Spleen (tissue), 11 donors: ENCODE results near the gene NEBL. TPM values are rescaled to one million over a fixed set of nuclear protein-coding genes. Genes with fewer than 3 reads are reported as not detected.

Experiments
- DNase-seq: peaks from one replicate; pipeline ENCODE4 v3.0.0-alpha.2; 2020
- H3K27ac ChIP-seq, 8 donors: fragments of 200-600 bp; sonication (generic) in 7 of 8; 1 replicate in 4 of 8; 2 replicates in 4 of 8; pipeline versions ENCODE4 v1.5.0 to v1.8.0; 2016 to 2021; ENCODE audit warnings: inconsistent platforms in 4 of 8, mild to moderate bottlenecking in 4 of 8, moderate library complexity in 1 of 8
- H3K27me3 ChIP-seq, 7 donors: fragments of 200-600 bp; sonication (generic) in 6 of 7; replicated peaks in 1 of 7; 1 replicate in 4 of 7; 2 replicates in 3 of 7; pipeline versions ENCODE4 v1.5.0 to v1.8.0; 2016 to 2021; ENCODE audit warnings: inconsistent platforms in 3 of 7, mild to moderate bottlenecking in 1 of 7
- H3K36me3 ChIP-seq, 6 donors: fragments of 200-600 bp; sonication (generic) in 5 of 6; 1 replicate in 4 of 6; 2 replicates in 2 of 6; pipeline versions ENCODE4 v1.5.0 to v1.8.0; 2016 to 2021; ENCODE audit warnings: inconsistent platforms in 2 of 6
- H3K4me1 ChIP-seq, 6 donors: fragments of 200-600 bp; sonication (generic) in 5 of 6; 1 replicate in 3 of 6; 2 replicates in 3 of 6; pipeline versions ENCODE4 v1.5.0 to v1.8.0; 2016 to 2021; ENCODE audit warnings: inconsistent platforms in 3 of 6
- H3K4me3 ChIP-seq, 8 donors: fragments of 200-600 bp; sonication (generic) in 7 of 8; 1 replicate in 4 of 8; 2 replicates in 4 of 8; pipeline versions ENCODE4 v1.5.0 to v1.8.0; 2016 to 2021; ENCODE audit warnings: inconsistent platforms in 4 of 8, mild to moderate bottlenecking in 4 of 8, moderate library complexity in 2 of 8
- H3K9me3 ChIP-seq, 8 donors: fragments of 200-600 bp; sonication (generic) in 7 of 8; 1 replicate in 4 of 8; 2 replicates in 4 of 8; pipeline versions ENCODE4 v1.5.0 to v1.8.0; 2016 to 2021; ENCODE audit warnings: inconsistent platforms in 4 of 8
- CTCF ChIP-seq, 11 experiments: fragments of 200-600 bp in 7 of 11; fragments of 450-650 bp in 4 of 11; sonication (generic) in 4 of 11; IDR thresholded peaks in 8 of 11; conservative IDR thresholded peaks in 3 of 11; 1 replicate in 7 of 11; 2 replicates in 4 of 11; pipeline versions ENCODE4 v1.4.0 to v1.8.0; 2016 to 2021; ENCODE audit warnings: antibody characterized with exemption in 11 of 11, inconsistent platforms in 4 of 11, mild to moderate bottlenecking in 1 of 11
- POLR2A ChIP-seq, 3 donors: fragments of 450-650 bp; IDR thresholded peaks; one replicate each; pipeline ENCODE4 v1.5.1; 2017; ENCODE audit warnings: antibody characterized with exemption in 3 of 3, mild to moderate bottlenecking in 1 of 3
- POLR2AphosphoS5 ChIP-seq, 3 donors: sonication (generic); formaldehyde crosslinking; IDR thresholded peaks; one replicate each; pipeline ENCODE4 v1.5.1; 2017; ENCODE audit warnings: antibody characterized with exemption in 3 of 3
- WGBS, 5 donors: extraction: QIAGEN DNeasy Blood & Tissue Kit in 3 of 5; methylation state at CpG; one replicate each; pipeline versions ENCODE4 v1.1.5 to v1.1.7; 2013 to 2018; 5-methylcytosine and 5-hydroxymethylcytosine counted together
- intact Hi-C: fragments of 100-400 bp; cut with DNase I; formaldehyde crosslinking; loops from one replicate; pipeline ENCODE4 v1.15.0; 2023; ENCODE audit warnings: low total_unique reads
- polyA plus RNA-seq, 3 donors: library from polyadenylated mRNA; stranded (reverse); fragments of 200-250 nt; gene quantifications; one replicate each; pipeline ENCODE4 v1.2.1, GENCODE V29; 2013
- total RNA-seq, 7 donors: library from RNA; depleted of rRNA in 3 of 7; stranded (reverse); fragments of >200 nt in 3 of 7; fragmentation: NEBNext Ultra II Directional in 4 of 7; extraction: Animal tissue kit (Norgen Biotek cat#: 25700) in 4 of 7; gene quantifications; one replicate each; pipeline versions ENCODE4 v1.1.0 to v1.2.1, GENCODE V29; 2016 to 2021
- donor health status: healthy with polysubstance abuse.
- donor health status: DM: no; HTN: no; CAD: no; lungs with moderate emphysema.
- donor health status: DM: no; HTN: no; CAD: no.
- donor health status: Bipolar disorder and iron deficiency.
- donor health status: healthy.
- donor health status: DM: no; HTN: no; CAD: no.
- donor health status: DM: yes; HTN: yes; CAD: no.

The NEBL gene
- total and polyA plus RNA-seq, 10 donors: 0.08 to 2.7 (median 0.54) TPM

GRCh38 chr10:20936396-20936795 is 39.3 kb upstream of the NEBL start:
- Histone ChIP-seq H3K4me1 (no peaks in the 10 kb centered on the region), H3K9me3 (peaks cover 0 to 21% (median 5%) of the 10 kb centered on the region in 8 donors)
- intact Hi-C loops: no loop called here

GRCh38 chr10:20935931-20936330 is 38.8 kb upstream of the NEBL start:
- TF ChIP-seq POLR2AphosphoS5 (IDR thresholded peaks at IDR 0.05) (no peak), POLR2A (IDR thresholded peaks at IDR 0.05) (no peak), CTCF (IDR thresholded peaks at IDR 0.05 in 8 of 11, conservative IDR thresholded peaks at IDR 0.05 in 3 of 11) (no peak)
- WGBS, 5 donors: 56 to 83% (median 79%) methylated on average over 2 of the region's 2 CpGs
- no peaks in the 10 kb centered on the region for H3K36me3 ChIP-seq
- no peak for DNase-seq
- H3K4me3 ChIP-seq: no peak overlapping the region
- H3K4me1 ChIP-seq: no peaks in the 10 kb centered on the region
- intact Hi-C loops: no loop called here
- no peaks in the 10 kb centered on the region for H3K27me3 ChIP-seq
- no peak overlapping the region for H3K27ac ChIP-seq
- H3K9me3 ChIP-seq: peaks cover 0 to 21% (median 5%) of the 10 kb centered on the region in 8 donors

More at GRCh38 chr10:20936396-20936795, 39.3 kb upstream of the NEBL start:
- no peak overlapping the region for H3K27ac ChIP-seq
- TF ChIP-seq CTCF (IDR thresholded peaks at IDR 0.05 in 8 of 11, conservative IDR thresholded peaks at IDR 0.05 in 3 of 11): no peak
- no peak for TF ChIP-seq POLR2A (IDR thresholded peaks at IDR 0.05)
- no peak for TF ChIP-seq POLR2AphosphoS5 (IDR thresholded peaks at IDR 0.05)
- H3K27me3 ChIP-seq: no peaks in the 10 kb centered on the region
- H3K4me3 ChIP-seq: no peak overlapping the region
- no peak for DNase-seq
- H3K36me3 ChIP-seq: no peaks in the 10 kb centered on the region

GRCh38 chr10:20935301-20935700 is 38.2 kb upstream of the NEBL start:
- no peaks in the 10 kb centered on the region for H3K27me3 ChIP-seq
- peaks cover 0 to 21% (median 5%) of the 10 kb centered on the region in 8 donors for H3K9me3 ChIP-seq
- no peak overlapping the region for H3K4me3 ChIP-seq
- H3K4me1 ChIP-seq: no peaks in the 10 kb centered on the region
- no peak for TF ChIP-seq POLR2A (IDR thresholded peaks at IDR 0.05)
- no peak overlapping the region for H3K27ac ChIP-seq
- DNase-seq: no peak
- intact Hi-C loops: no loop called here
- WGBS, 5 donors: 83 to 94% (median 86%) methylated on average over 8 of the region's 8 CpGs
- H3K36me3 ChIP-seq: no peaks in the 10 kb centered on the region

GRCh38 chr10:20933705-20934104 is 36.6 kb upstream of the NEBL start:
- DNase-seq: no peak
- no peaks in the 10 kb centered on the region for H3K4me1 ChIP-seq
- no peak for TF ChIP-seq POLR2AphosphoS5 (IDR thresholded peaks at IDR 0.05)
- no peak for TF ChIP-seq POLR2A (IDR thresholded peaks at IDR 0.05)
- TF ChIP-seq CTCF (IDR thresholded peaks at IDR 0.05 in 8 of 11, conservative IDR thresholded peaks at IDR 0.05 in 3 of 11): no peak
- H3K27me3 ChIP-seq: no peaks in the 10 kb centered on the region
- no peaks in the 10 kb centered on the region for H3K36me3 ChIP-seq
- no peak overlapping the region for H3K4me3 ChIP-seq
- H3K27ac ChIP-seq: no peak overlapping the region
- H3K9me3 ChIP-seq: peaks cover 0 to 21% (median 5%) of the 10 kb centered on the region in 8 donors
- WGBS, 5 donors: 63 to 78% (median 77%) methylated on average over 2 of the region's 2 CpGs
- intact Hi-C loops: no loop called here

- Histone ChIP-seq H3K4me1 (no peaks in the 10 kb centered on the region), H3K9me3 (peaks cover 0 to 15% (median 3%) of the 10 kb centered on the region in 8 donors), H3K27ac (no peak overlapping the region), H3K36me3 (no peaks in the 10 kb centered on the region), H3K4me3 (no peak overlapping the region), H3K27me3 (no peaks in the 10 kb centered on the region)
- DNase-seq: no peak
- 91 to 96% (median 93%) methylated on average over 5 of the region's 5 CpGs for WGBS, 5 donors
- intact Hi-C loops: no loop called here
- no peak for TF ChIP-seq CTCF (IDR thresholded peaks at IDR 0.05 in 8 of 11, conservative IDR thresholded peaks at IDR 0.05 in 3 of 11)
- no peak for TF ChIP-seq POLR2A (IDR thresholded peaks at IDR 0.05)
- TF ChIP-seq POLR2AphosphoS5 (IDR thresholded peaks at IDR 0.05): no peak
These were observed 35.6 kb upstream of the NEBL start for GRCh38 chr10:20932606-20933126.
